Measurements from ENCODE around the gene NRXN3. TPM values are rescaled to one million over a fixed set of nuclear protein-coding genes. Genes with fewer than 3 reads are reported as not detected.

The NRXN3 gene
- total and polyA plus RNA-seq, 2 donors (not counting 1 experiment from before 2014, with no cell fraction given), result 0.83 to 34.6 TPM

DNA sequence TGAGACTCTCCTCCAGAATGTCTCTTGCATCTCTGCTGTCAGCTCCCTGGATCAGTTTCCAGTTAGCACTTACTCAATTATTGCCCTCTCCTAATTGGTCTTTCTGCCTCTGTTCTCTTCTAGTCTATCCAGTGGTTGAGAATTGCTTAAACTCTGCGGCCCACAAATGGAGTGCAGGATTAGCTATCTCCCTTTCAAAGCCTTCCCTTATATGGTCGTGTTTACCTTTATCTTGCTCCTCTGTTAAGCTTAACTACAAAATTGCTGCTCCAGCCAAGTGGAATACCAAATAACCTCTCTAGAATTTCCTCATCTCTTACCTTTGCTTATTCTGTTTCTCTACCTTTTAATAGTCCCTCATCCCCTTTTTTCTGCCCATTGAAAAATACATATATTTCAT, 132.7 kb downstream of the NRXN3 start:
- Histone ChIP-seq H3K27ac (ENCODE audit: insufficient read depth, low read length) (no peak overlapping the region), H3K9ac (ENCODE audit: insufficient read depth, low read length) (no peak overlapping the region), H3K4me1 (ENCODE audit: control insufficient read depth, extremely low read depth, insufficient read depth, low read length) (no peaks in the 10 kb centered on the region), H3K27me3 (ENCODE audit: control insufficient read depth, insufficient read depth, low read length) (no peaks in the 10 kb centered on the region), H3K79me2 (ENCODE audit: control insufficient read depth, insufficient read depth, low read length) (no peaks in the 10 kb centered on the region), H3K4me3 (replicated peaks in 1 of 4; ENCODE audit: control extremely low read depth in 1 of 4, insufficient read depth in 1 of 4, low read depth in 3 of 4, low read length in 4 of 4) (no peak overlapping the region), H3K36me3 (ENCODE audit: control insufficient read depth, insufficient read depth, low read length) (no peaks in the 10 kb centered on the region), H2AFZ (ENCODE audit: low read length) (no peak overlapping the region), H3K4me2 (ENCODE audit: extremely low read depth, insufficient read depth, low read length) (no peak overlapping the region), H3K9me3 (ENCODE audit: control insufficient read depth, insufficient read depth, low read depth, low read length) (no peaks in the 10 kb centered on the region), H4K20me1 (ENCODE audit: control insufficient read depth, extremely low read depth, insufficient read depth, low read length) (no peaks in the 10 kb centered on the region)
- no peak for TF ChIP-seq EZH2 (IDR thresholded peaks at IDR 0.05; ENCODE audit: low read length, missing control alignments)
- TF ChIP-seq, protein P1, sequence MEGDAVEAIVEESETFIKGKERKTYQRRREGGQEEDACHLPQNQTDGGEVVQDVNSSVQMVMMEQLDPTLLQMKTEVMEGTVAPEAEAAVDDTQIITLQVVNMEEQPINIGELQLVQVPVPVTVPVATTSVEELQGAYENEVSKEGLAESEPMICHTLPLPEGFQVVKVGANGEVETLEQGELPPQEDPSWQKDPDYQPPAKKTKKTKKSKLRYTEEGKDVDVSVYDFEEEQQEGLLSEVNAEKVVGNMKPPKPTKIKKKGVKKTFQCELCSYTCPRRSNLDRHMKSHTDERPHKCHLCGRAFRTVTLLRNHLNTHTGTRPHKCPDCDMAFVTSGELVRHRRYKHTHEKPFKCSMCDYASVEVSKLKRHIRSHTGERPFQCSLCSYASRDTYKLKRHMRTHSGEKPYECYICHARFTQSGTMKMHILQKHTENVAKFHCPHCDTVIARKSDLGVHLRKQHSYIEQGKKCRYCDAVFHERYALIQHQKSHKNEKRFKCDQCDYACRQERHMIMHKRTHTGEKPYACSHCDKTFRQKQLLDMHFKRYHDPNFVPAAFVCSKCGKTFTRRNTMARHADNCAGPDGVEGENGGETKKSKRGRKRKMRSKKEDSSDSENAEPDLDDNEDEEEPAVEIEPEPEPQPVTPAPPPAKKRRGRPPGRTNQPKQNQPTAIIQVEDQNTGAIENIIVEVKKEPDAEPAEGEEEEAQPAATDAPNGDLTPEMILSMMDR (conservative IDR thresholded peaks at IDR 0.05 in 1 of 2, IDR thresholded peaks at IDR 0.05 in 1 of 2; ENCODE audit: low read depth in 1 of 2, low read length in 2 of 2), result no peak
- no peak for DNase-seq (ENCODE audit: low read depth in 2 of 2)

DNA sequence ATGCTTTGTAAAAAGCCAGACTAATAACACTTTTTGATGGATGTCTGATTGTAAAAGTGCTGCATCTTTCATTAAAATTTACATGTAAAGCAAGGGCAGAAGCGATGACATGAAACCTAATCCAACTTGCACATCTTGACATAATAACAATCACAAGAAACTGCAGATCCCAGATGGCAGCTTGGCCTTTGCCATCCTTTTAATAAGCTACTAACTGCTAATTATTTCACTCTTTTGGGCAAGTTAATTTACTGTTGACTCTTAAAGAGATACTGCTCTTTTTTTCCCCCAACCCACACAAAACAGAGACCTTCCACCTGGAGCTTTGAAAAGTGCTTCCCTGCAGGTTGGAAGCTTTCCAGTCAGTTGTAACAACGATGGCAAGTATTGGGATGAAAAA, 137.5 kb downstream of the NRXN3 start:
- Histone ChIP-seq H3K36me3 (ENCODE audit: control insufficient read depth, insufficient read depth, low read length) (no peaks in the 10 kb centered on the region), H3K27ac (ENCODE audit: insufficient read depth, low read length) (no peak overlapping the region), H3K9me3 (ENCODE audit: control insufficient read depth, insufficient read depth, low read depth, low read length) (no peaks in the 10 kb centered on the region), H3K4me1 (ENCODE audit: control insufficient read depth, extremely low read depth, insufficient read depth, low read length) (no peaks in the 10 kb centered on the region), H3K4me3 (replicated peaks in 1 of 4; ENCODE audit: control extremely low read depth in 1 of 4, insufficient read depth in 1 of 4, low read depth in 3 of 4, low read length in 4 of 4) (no peak overlapping the region), H2AFZ (ENCODE audit: low read length) (no peak overlapping the region), H3K27me3 (ENCODE audit: control insufficient read depth, insufficient read depth, low read length) (no peaks in the 10 kb centered on the region), H4K20me1 (ENCODE audit: control insufficient read depth, extremely low read depth, insufficient read depth, low read length) (no peaks in the 10 kb centered on the region), H3K9ac (ENCODE audit: insufficient read depth, low read length) (no peak overlapping the region), H3K79me2 (ENCODE audit: control insufficient read depth, insufficient read depth, low read length) (no peaks in the 10 kb centered on the region), H3K4me2 (ENCODE audit: extremely low read depth, insufficient read depth, low read length) (no peak overlapping the region)
- DNase-seq (ENCODE audit: low read depth in 2 of 2), result no peak
- TF ChIP-seq, protein P1 (conservative IDR thresholded peaks at IDR 0.05 in 1 of 2, IDR thresholded peaks at IDR 0.05 in 1 of 2; ENCODE audit: low read depth in 1 of 2, low read length in 2 of 2), result no peak
- TF ChIP-seq EZH2 (IDR thresholded peaks at IDR 0.05; ENCODE audit: low read length, missing control alignments), result no peak

DNA sequence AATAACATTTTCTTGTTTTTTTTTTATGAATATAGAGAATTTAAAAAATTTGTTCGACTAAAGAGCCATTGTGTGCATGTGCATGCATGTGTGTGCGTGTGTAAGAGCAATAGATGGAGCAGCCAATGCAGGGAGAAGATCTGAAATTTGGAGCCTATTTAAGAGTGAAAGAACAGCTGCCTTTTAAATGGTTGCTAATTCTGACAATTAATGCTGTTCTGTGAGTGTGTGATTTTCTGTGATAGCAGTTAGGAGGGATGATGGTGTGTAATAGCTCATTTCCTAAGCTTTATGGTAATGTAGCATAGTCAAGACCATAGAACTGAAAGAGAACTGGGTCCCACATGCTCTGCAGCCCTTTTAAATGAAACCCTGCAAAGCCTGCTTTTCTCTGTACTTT, 137.9 kb downstream of the NRXN3 start:
- Histone ChIP-seq H2AFZ (ENCODE audit: low read length) (no peak overlapping the region), H3K4me2 (ENCODE audit: extremely low read depth, insufficient read depth, low read length) (no peak overlapping the region), H3K4me1 (ENCODE audit: control insufficient read depth, extremely low read depth, insufficient read depth, low read length) (no peaks in the 10 kb centered on the region), H4K20me1 (ENCODE audit: control insufficient read depth, extremely low read depth, insufficient read depth, low read length) (no peaks in the 10 kb centered on the region), H3K4me3 (replicated peaks in 1 of 4; ENCODE audit: control extremely low read depth in 1 of 4, insufficient read depth in 1 of 4, low read depth in 3 of 4, low read length in 4 of 4) (no peak overlapping the region), H3K27me3 (ENCODE audit: control insufficient read depth, insufficient read depth, low read length) (no peaks in the 10 kb centered on the region), H3K9me3 (ENCODE audit: control insufficient read depth, insufficient read depth, low read depth, low read length) (no peaks in the 10 kb centered on the region), H3K79me2 (ENCODE audit: control insufficient read depth, insufficient read depth, low read length) (no peaks in the 10 kb centered on the region), H3K27ac (ENCODE audit: insufficient read depth, low read length) (no peak overlapping the region), H3K36me3 (ENCODE audit: control insufficient read depth, insufficient read depth, low read length) (no peaks in the 10 kb centered on the region), H3K9ac (ENCODE audit: insufficient read depth, low read length) (no peak overlapping the region)
- DNase-seq (ENCODE audit: low read depth in 2 of 2), result no peak
- TF ChIP-seq, protein P1 (conservative IDR thresholded peaks at IDR 0.05 in 1 of 2, IDR thresholded peaks at IDR 0.05 in 1 of 2; ENCODE audit: low read depth in 1 of 2, low read length in 2 of 2), result no peak
- TF ChIP-seq EZH2 (IDR thresholded peaks at IDR 0.05; ENCODE audit: low read length, missing control alignments), result no peak

Data from fibroblast of lung (primary cell).